ENCODE data around the gene TNFRSF1A.

TNFRSF1A gene

DNA sequence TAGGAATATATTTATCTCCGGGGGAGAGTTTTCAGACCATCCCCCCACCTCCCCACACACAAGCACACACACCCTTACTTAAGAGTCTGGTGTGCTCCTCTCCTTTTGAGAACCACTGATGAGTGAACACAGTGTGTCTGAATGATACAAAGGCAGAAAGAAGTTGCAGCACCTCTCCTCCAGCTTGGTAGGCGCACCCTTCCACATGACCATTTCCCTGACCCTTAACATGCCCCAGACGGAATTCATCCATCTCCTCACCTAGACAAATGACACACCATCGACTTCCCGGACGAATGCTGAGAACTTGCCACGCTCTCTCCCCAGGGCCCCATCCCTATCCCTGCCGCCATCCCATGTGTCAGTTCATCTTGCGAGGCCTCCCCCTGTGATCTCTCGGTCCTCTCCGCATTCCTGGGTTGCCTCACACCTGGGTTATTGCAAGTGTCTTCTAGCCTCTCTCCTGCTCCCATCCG lies 3.9 kb downstream of the TNFRSF1A start:
- TF ChIP-seq, protein P1, sequence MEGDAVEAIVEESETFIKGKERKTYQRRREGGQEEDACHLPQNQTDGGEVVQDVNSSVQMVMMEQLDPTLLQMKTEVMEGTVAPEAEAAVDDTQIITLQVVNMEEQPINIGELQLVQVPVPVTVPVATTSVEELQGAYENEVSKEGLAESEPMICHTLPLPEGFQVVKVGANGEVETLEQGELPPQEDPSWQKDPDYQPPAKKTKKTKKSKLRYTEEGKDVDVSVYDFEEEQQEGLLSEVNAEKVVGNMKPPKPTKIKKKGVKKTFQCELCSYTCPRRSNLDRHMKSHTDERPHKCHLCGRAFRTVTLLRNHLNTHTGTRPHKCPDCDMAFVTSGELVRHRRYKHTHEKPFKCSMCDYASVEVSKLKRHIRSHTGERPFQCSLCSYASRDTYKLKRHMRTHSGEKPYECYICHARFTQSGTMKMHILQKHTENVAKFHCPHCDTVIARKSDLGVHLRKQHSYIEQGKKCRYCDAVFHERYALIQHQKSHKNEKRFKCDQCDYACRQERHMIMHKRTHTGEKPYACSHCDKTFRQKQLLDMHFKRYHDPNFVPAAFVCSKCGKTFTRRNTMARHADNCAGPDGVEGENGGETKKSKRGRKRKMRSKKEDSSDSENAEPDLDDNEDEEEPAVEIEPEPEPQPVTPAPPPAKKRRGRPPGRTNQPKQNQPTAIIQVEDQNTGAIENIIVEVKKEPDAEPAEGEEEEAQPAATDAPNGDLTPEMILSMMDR (IDR thresholded peaks at IDR 0.05; ENCODE audit: borderline replicate concordance, extremely low read depth, low read length, poor library complexity, severe bottlenecking) = no peak
- TF ChIP-seq EZH2 (IDR thresholded peaks at IDR 0.05; ENCODE audit: borderline replicate concordance, low read depth, low read length, severe bottlenecking) = no peak
- DNase-seq = peak; percentile 40
- H3K79me2 ChIP-seq (ENCODE audit: insufficient read depth, low read length) = peaks cover 87% of the 10 kb centered on the region

DNA sequence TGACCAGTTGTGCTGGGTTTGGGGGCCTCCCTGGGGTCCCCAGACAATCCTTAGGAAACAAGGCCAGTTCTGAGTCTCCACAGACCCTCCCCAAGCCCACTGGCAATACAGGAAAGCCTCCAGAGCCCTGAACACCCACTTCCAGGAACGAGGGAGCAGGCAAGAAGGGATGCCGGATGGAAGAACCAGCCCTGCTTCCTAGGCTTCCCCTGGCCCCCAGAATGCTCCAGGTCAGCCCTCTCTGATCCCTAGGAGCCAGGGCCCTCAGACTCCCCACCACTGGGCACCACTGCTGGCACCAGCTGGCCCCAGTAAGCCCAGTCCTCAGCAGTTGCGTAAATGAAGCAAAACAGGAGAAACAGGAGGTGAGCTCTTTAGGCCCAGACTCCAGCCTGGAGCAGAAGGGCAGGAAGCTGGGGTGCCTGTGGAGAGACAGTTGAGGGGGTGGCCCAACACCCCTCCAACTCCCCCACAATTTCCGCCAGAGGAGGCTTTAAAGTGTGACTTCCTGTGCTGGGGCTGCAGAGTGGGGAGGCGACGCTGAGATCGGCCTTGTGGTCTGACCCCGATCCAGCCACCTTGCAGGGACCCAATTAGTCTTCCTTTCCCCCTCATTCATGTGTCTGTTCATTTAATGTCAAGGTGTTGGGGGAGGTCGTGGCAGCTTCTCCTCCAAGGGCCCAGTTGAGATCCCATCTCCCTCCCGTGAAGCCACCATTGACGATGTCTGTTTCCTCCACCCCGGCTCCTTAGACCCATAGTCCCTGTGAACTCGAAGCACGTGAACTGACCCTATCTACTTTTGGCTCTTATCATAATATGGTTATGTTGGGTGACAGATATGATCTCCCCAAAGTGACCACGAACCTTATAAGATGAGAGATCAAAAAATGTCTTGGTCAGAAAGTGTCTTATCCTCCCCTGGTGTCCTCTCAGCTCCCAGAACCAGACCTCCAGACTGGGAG lies 4.7 kb downstream of the TNFRSF1A start:
- Histone ChIP-seq H3K4me2 (ENCODE audit: insufficient read depth, low read length) (peak overlapping the region; percentile 88), H4K20me1 (ENCODE audit: insufficient read depth, low read length) (peaks cover 36% of the 10 kb centered on the region), H3K4me3 (ENCODE audit: low read depth in 1 of 2, low read length in 2 of 2) (peak overlapping the region in 1 of 2 experiments; percentile 72; a peak in 3 of 4 replicates), H3K4me1 (ENCODE audit: insufficient read depth, low read length) (peaks cover 63% of the 10 kb centered on the region), H3K9me3 (ENCODE audit: insufficient read depth, low read length, severe bottlenecking) (no peaks in the 10 kb centered on the region), H3K9ac (ENCODE audit: low read depth, low read length) (peak overlapping the region; percentile 83), H3K36me3 (ENCODE audit: insufficient read depth, low read length) (peaks cover 50% of the 10 kb centered on the region), H3K27ac (ENCODE audit: low read length) (peak overlapping the region; percentile 98), H3K79me2 (ENCODE audit: insufficient read depth, low read length) (peaks cover 88% of the 10 kb centered on the region), H2AFZ (ENCODE audit: low read depth, low read length) (peak overlapping the region; percentile 56; the same call in 1 of the 2 replicates), H3K27me3 (ENCODE audit: insufficient read depth, low read length, poor library complexity) (no peaks in the 10 kb centered on the region)
- TF ChIP-seq, protein P1 (IDR thresholded peaks at IDR 0.05; ENCODE audit: borderline replicate concordance, extremely low read depth, low read length, poor library complexity, severe bottlenecking) = no peak
- no peak for TF ChIP-seq EZH2 (IDR thresholded peaks at IDR 0.05; ENCODE audit: borderline replicate concordance, low read depth, low read length, severe bottlenecking)
- ATAC-seq (ENCODE audit: insufficient read depth, low read depth) = peak; percentile 62
- DNase-seq = peak; percentile 88

More for the DNA sequence above, 3.9 kb downstream of the TNFRSF1A start:
- Histone ChIP-seq H4K20me1 (ENCODE audit: insufficient read depth, low read length) (peaks cover 31% of the 10 kb centered on the region), H3K9ac (ENCODE audit: low read depth, low read length) (peak overlapping the region; percentile 83), H3K36me3 (ENCODE audit: insufficient read depth, low read length) (peaks cover 42% of the 10 kb centered on the region), H3K9me3 (ENCODE audit: insufficient read depth, low read length, severe bottlenecking) (no peaks in the 10 kb centered on the region), H2AFZ (ENCODE audit: low read depth, low read length) (no peak overlapping the region), H3K27ac (ENCODE audit: low read length) (peak overlapping the region; percentile 98), H3K27me3 (ENCODE audit: insufficient read depth, low read length, poor library complexity) (no peaks in the 10 kb centered on the region), H3K4me1 (ENCODE audit: insufficient read depth, low read length) (peaks cover 71% of the 10 kb centered on the region), H3K4me3 (ENCODE audit: low read depth in 1 of 2, low read length in 2 of 2) (peak overlapping the region in 1 of 2 experiments; percentile 72; a peak in 2 of 4 replicates), H3K4me2 (ENCODE audit: insufficient read depth, low read length) (peak overlapping the region; percentile 88)
- no peak for ATAC-seq (ENCODE audit: insufficient read depth, low read depth)

DNA sequence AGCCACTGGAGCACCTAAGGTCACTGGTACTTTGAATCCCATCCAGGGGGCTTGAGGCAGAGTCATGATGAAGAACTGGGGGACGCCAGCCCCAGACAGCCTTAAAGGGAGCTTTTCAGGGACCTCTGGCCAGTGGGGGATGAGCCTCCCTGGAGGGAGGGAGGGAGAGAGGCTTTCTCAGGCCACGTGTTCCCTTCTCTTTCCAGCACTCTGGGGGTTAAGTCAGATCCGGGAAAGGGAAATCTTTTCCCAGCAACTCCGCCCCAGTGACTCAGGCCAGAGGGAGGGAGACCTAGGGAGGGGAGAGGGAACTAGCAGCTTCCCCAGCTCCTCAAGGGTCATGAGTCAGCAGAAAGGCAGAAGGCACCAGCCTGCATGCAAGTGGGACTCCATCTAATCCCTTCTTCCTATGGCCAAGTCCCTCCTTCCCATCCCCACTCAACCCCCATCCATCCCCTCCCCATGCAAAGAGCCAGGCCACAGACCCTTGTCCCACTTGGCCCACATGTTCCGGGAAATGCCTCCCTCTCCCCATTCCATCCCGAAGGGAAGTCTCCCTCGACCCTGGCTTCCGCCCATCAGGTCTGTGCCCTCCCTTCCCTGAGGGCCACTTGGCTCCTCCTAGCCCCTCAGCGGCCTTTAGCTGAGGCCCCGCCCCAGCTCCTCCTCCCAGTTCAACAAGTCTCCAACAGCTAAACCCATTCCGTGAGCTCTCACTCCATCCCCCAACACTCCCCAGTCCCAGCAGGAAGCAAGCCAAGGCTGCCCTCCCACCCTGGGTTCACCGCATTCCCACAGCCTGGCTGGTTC lies 5.6 kb downstream of the TNFRSF1A start:
- Histone ChIP-seq H3K4me2 (ENCODE audit: insufficient read depth, low read length) (peak overlapping the region; percentile 88), H3K9ac (ENCODE audit: low read depth, low read length) (peak overlapping the region; percentile 83), H3K27ac (ENCODE audit: low read length) (peak overlapping the region; percentile 98), H3K9me3 (ENCODE audit: insufficient read depth, low read length, severe bottlenecking) (no peaks in the 10 kb centered on the region), H2AFZ (ENCODE audit: low read depth, low read length) (peak overlapping the region; percentile 56), H4K20me1 (ENCODE audit: insufficient read depth, low read length) (peaks cover 37% of the 10 kb centered on the region), H3K79me2 (ENCODE audit: insufficient read depth, low read length) (peaks cover 80% of the 10 kb centered on the region), H3K4me3 (ENCODE audit: low read depth in 1 of 2, low read length in 2 of 2) (peak overlapping the region; percentile 8 to 72; a peak in 3 of 4 replicates), H3K36me3 (ENCODE audit: insufficient read depth, low read length) (peaks cover 54% of the 10 kb centered on the region), H3K4me1 (ENCODE audit: insufficient read depth, low read length) (peaks cover 60% of the 10 kb centered on the region), H3K27me3 (ENCODE audit: insufficient read depth, low read length, poor library complexity) (no peaks in the 10 kb centered on the region)
- DNase-seq (peak; percentile 86), ATAC-seq (ENCODE audit: insufficient read depth, low read depth) (peak; percentile 61)
- TF ChIP-seq EZH2 (IDR thresholded peaks at IDR 0.05; ENCODE audit: borderline replicate concordance, low read depth, low read length, severe bottlenecking) = no peak
- TF ChIP-seq, protein P1 (IDR thresholded peaks at IDR 0.05; ENCODE audit: borderline replicate concordance, extremely low read depth, low read length, poor library complexity, severe bottlenecking) = no peak
